Endothelial cell of umbilical vein (primary cell): Measurements from ENCODE around the gene MAPK4. TPM values are rescaled to one million over a fixed set of nuclear protein-coding genes. Genes with fewer than 3 reads are reported as not detected.

Source experiments
- BruUV-seq: library from RNA; stranded (reverse); fragments of 400-500 nt; replicated peaks from 2 replicates; lab custom pipeline; 2021; lab: Mats Ljungman, UMichigan
- CTCF ChIA-PET: fragments of 300-600, 350-600 bp; sonication (Branson Sonifier 250); formaldehyde crosslinking; loops from one replicate; lab custom pipeline; 2021; ENCODE audit warnings: antibody characterized with exemption, inconsistent platforms; lab: Charles Lee
- POLR2A ChIA-PET: fragments of 300-600, 350-600 bp; sonication (Branson Sonifier 250); formaldehyde crosslinking; loops from one replicate; lab custom pipeline; 2021; ENCODE audit warnings: antibody characterized with exemption, inconsistent platforms; lab: Charles Lee
- DNase-seq: peaks from one replicate; pipeline ENCODE4 v3.0.0-alpha.2; 2011; ENCODE audit warnings: low read depth, low spot score
- FAIRE-seq: peaks from 2 replicates; lab custom pipeline; 2011; peaks lifted over from hg19 to GRCh38; lab: Jason Lieb, UNC
- H2AFZ ChIP-seq: 2 replicates; pipeline ENCODE4 v1.6.0; 2012; ENCODE audit warnings: low read depth, low read length, control low read depth, inconsistent platforms
- H3K27ac ChIP-seq: 2 replicates; pipeline ENCODE4 v1.5.1; 2011; ENCODE audit warnings: low read depth, mild to moderate bottlenecking, control low read depth, low read length, moderate library complexity; ENCODE audit not compliant: insufficient read depth
- H3K27me3 ChIP-seq, 2 experiments: 2 replicates each; pipeline versions ENCODE4 v1.6.0 to v1.6.1; 2011; ENCODE audit warnings: low read length in 2 of 2, mixed read lengths in 1 of 2; ENCODE audit not compliant: control insufficient read depth in 2 of 2, insufficient read depth in 2 of 2
- H3K36me3 ChIP-seq, 2 experiments: 2 replicates in 1 of 2; 3 replicates in 1 of 2; pipeline ENCODE4 v1.5.1; 2011; ENCODE audit warnings: low read length in 2 of 2, mild to moderate bottlenecking in 1 of 2, moderate library complexity in 1 of 2; ENCODE audit not compliant: control insufficient read depth in 2 of 2, insufficient read depth in 2 of 2; ENCODE audit errors: extremely low read depth in 1 of 2
- H3K4me1 ChIP-seq: 3 replicates; pipeline ENCODE4 v1.5.1; 2011; ENCODE audit warnings: mild to moderate bottlenecking, low read length; ENCODE audit not compliant: control insufficient read depth, insufficient read depth; ENCODE audit errors: extremely low read depth
- H3K4me2 ChIP-seq: 2 replicates; pipeline ENCODE4 v1.6.1; 2011; ENCODE audit warnings: low read length, control low read depth, mixed read lengths; ENCODE audit not compliant: insufficient read depth
- H3K4me3 ChIP-seq, 3 experiments: fragments of 200-600 bp in 1 of 3; sonication (generic), shearing (Covaris generic) in 1 of 3; replicated peaks in 1 of 3; 2 replicates each; pipeline ENCODE4 v1.5.1; 2011 to 2016; ENCODE audit warnings: control low read depth in 3 of 3, low read length in 3 of 3, mild to moderate bottlenecking in 2 of 3, inconsistent platforms in 1 of 3, low read depth in 1 of 3, moderate library complexity in 1 of 3; ENCODE audit not compliant: insufficient read depth in 1 of 3
- H3K79me2 ChIP-seq: 2 replicates; pipeline ENCODE4 v1.6.0; 2012; ENCODE audit warnings: low read length, inconsistent platforms; ENCODE audit not compliant: control insufficient read depth, insufficient read depth
- H3K9ac ChIP-seq: replicated peaks from 2 replicates; pipeline ENCODE3; 2011; ENCODE audit warnings: low read length, control low read depth; ENCODE audit not compliant: insufficient read depth; ENCODE audit errors: extremely low read depth
- H3K9me1 ChIP-seq: replicated peaks from 3 replicates; pipeline ENCODE4 v1.6.0; 2011; ENCODE audit warnings: mild to moderate bottlenecking, low read length; ENCODE audit not compliant: control insufficient read depth, insufficient read depth; ENCODE audit errors: extremely low read depth
- H3K9me3 ChIP-seq: replicated peaks from 2 replicates; pipeline ENCODE4 v1.5.1; 2012; ENCODE audit warnings: low read length, inconsistent platforms; ENCODE audit not compliant: control insufficient read depth, insufficient read depth
- H4K20me1 ChIP-seq: replicated peaks from 2 replicates; pipeline ENCODE3; 2011; ENCODE audit warnings: mild to moderate bottlenecking, low read length; ENCODE audit not compliant: control insufficient read depth, insufficient read depth; ENCODE audit errors: extremely low read depth
- CTCF ChIP-seq, 2 donors: IDR thresholded peaks; 1 replicate in 1 of 2; 2 replicates in 1 of 2; pipeline ENCODE4 v1.5.1; 2011; ENCODE audit warnings: low read length in 2 of 2, mild to moderate bottlenecking in 2 of 2, moderate library complexity in 2 of 2, control low read depth in 1 of 2, inconsistent platforms in 1 of 2, low read depth in 1 of 2; ENCODE audit not compliant: insufficient read depth in 1 of 2; ENCODE audit errors: extremely low read depth in 1 of 2
- EZH2 ChIP-seq: IDR thresholded peaks from 2 replicates; pipeline ENCODE4 v1.6.1; 2012; ENCODE audit warnings: borderline replicate concordance, low read depth, mild to moderate bottlenecking, moderate library complexity, low read length, inconsistent platforms; ENCODE audit not compliant: severe bottlenecking
- JUN ChIP-seq: IDR thresholded peaks from 2 replicates; pipeline ENCODE4 v1.6.1; 2011; ENCODE audit warnings: borderline replicate concordance, low read depth; ENCODE audit not compliant: insufficient read length, insufficient read depth
- MAX ChIP-seq: IDR thresholded peaks from 2 replicates; pipeline ENCODE4 v1.6.1; 2011; ENCODE audit not compliant: insufficient read depth, insufficient read length
- POLR2AphosphoS5 ChIP-seq: IDR thresholded peaks from 2 replicates; pipeline ENCODE4 v1.6.1; 2012; ENCODE audit warnings: low read depth, mild to moderate bottlenecking, control low read depth, low read length, moderate library complexity; ENCODE audit not compliant: insufficient read depth
- dilution Hi-C: fragments of 300-500 bp; cut with MboI; formaldehyde crosslinking; loops from one replicate; pipeline ENCODE4 v1.15.0; 2019; ENCODE audit warnings: low sequenced_read_pairs; ENCODE audit not compliant: extremely low pct_ligation_motif_present
- intact Hi-C: fragments of 100-400 bp; cut with micrococcal nuclease; formaldehyde crosslinking; loops from one replicate; pipeline ENCODE4 v1.10.0; 2022
- polyA plus RNA-seq, 4 experiments: library from polyadenylated mRNA; depleted of rRNA in 3 of 4; stranded (reverse) in 3 of 4; unstranded in 1 of 4; fragments of >200 nt; gene quantifications; 2 replicates each; pipeline versions ENCODE4 v1.2.1 to v1.2.3, GENCODE V29; 2011 to 2012; ENCODE audit warnings: missing spikeins in 1 of 4
- total RNA-seq: library from RNA; stranded (reverse); gene quantifications from 2 replicates; pipeline ENCODE4 v1.2.3, GENCODE V29; 2021

MAPK4 gene
- total and polyA plus RNA-seq, 2 donors (not counting 3 experiments of a cell fraction or from before 2014, with no cell fraction given), result not detected

DNA sequence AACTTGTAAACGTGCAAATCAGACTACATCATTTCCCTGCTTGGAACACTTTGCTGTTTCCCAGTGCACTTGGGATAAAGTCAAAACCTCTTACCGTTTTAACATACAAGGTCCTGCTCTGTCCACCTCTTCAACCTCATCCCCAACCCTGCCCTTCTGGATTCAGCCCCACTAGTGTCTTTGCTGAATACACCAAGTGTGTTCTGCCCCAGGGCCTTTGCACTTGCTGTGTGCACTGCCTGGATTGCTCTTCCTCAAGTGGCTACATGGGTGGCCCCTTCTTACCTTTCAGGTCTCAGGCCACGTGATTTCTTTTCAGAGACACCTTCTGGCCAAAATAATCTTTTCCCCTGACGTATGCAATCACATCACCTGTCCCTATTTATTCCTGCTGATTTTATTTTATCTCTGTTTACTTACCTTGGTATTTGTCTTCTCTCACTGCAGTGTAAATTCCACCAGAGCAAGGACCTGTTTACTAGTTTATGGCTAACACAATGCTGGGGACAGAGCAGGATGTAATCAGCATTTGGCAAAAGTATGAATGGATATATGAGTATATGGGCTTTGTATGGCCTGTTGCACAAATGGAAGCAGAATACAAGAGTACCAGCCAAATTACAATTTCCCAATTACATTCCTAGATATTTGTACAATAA, 63.9 kb downstream of the MAPK4 start:
- DNase-seq, result no peak
- FAIRE-seq, result no peak
- POLR2A ChIA-PET, result no interaction called here
- Histone ChIP-seq H3K27me3 (no peaks in the 10 kb centered on the region), H3K79me2 (no peaks in the 10 kb centered on the region), H3K9me1 (no peaks in the 10 kb centered on the region), H3K4me2 (no peak overlapping the region), H3K4me3 (no peak overlapping the region), H4K20me1 (no peaks in the 10 kb centered on the region), H2AFZ (no peak overlapping the region), H3K4me1 (no peaks in the 10 kb centered on the region), H3K36me3 (no peaks in the 10 kb centered on the region), H3K9me3 (no peaks in the 10 kb centered on the region), H3K9ac (no peak overlapping the region), H3K27ac (no peak overlapping the region)
- dilution Hi-C loops (no loop called here), intact Hi-C loops (no loop called here)
- no TSS peak for BruUV-seq
- CTCF ChIA-PET, result no interaction called here
- TF ChIP-seq CTCF (IDR thresholded peaks at IDR 0.05; ENCODE audit: extremely low read depth in 1 of 2, insufficient read depth in 1 of 2, low read depth in 1 of 2, low read length in 2 of 2) (no peak), JUN (no peak), EZH2 (no peak), MAX (no peak), POLR2AphosphoS5 (no peak)
